HG03280 (cell line): ENCODE results near the gene ATP6V0B.

Source experiments
- ATAC-seq: cut with Tn5 transposase; IDR thresholded peaks from one replicate; pipeline ENCODE4 v1.9.1; 2021; ENCODE audit warnings: mild to moderate bottlenecking, moderate library complexity; ENCODE audit not compliant: unreplicated experiment

ATP6V0B gene

DNA sequence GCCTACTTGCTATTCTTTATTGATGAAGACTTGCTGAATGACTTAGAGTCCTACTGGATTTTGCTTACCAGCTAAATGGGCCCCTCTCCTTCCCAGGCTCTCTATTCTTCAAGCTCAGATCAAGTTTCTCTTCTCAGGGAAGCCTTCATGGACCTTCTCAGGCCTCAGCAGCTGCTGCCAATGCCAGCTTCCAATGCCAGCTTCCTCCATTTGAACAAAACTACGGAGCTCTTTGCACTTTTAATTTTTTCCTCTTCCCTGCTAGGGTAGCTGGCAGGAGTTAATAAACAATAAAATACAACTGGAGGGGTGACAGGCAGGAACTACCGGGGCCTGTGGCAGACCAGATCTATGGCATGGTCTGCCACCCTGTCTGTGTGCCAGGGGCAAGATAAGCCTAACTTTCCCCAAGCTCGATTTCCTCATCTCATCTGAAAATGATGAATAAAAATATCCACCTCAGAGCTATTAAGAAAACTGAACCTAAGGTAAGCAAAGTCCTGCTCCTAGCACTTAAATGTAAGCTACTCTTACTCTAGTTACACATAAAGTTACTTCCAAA, 29.0 kb upstream of the ATP6V0B start:
- no peak for ATAC-seq

DNA sequence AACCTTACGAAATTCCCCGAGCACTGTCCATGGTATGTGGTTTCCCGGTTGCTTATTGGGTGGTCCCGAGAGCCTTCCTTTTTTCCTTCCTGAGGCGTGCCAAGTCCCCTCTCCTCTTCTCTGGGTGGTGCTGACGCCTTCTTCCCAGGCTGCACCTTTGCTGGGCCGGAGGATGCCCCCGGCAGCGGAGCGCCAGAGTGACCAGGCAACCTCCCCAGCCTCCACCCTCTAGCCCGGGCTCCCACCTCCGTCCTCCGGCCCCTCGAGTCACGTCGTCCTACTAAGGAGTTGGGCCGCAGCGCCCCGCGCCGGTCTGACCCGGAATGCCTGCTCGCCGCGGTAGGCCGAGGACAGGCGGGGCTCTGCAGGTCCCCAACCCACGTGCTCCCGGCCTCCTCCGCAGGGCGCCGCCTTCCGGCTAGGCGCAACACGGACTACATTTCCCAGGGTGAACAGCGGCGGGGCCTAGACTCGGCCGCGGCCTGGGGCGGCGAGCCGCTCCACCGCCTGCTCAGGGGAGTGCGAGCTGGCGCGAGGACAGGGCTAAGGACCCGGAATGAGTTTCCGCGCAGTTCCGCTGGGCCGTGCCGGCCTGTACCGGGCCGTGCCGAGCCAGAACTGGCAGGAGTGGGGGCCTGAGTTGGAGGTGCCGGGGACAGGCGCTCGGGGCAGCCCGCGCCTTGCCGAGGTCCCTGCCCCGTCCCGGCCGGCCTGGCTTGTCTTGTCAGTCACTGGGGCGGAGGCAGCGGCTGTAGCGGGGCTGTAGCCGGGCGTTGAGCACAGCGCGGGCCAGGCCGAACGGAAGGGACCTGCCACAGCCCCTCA, 28.3 kb upstream of the ATP6V0B start, which contains the start of gene IPO13:
TSS of gene IPO13 (plus strand) at position 715 of the 825 bp plus-strand sequence. CDS start 651 bp downstream, outside the sequence.
- ATAC-seq, result peak; percentile 93

DNA sequence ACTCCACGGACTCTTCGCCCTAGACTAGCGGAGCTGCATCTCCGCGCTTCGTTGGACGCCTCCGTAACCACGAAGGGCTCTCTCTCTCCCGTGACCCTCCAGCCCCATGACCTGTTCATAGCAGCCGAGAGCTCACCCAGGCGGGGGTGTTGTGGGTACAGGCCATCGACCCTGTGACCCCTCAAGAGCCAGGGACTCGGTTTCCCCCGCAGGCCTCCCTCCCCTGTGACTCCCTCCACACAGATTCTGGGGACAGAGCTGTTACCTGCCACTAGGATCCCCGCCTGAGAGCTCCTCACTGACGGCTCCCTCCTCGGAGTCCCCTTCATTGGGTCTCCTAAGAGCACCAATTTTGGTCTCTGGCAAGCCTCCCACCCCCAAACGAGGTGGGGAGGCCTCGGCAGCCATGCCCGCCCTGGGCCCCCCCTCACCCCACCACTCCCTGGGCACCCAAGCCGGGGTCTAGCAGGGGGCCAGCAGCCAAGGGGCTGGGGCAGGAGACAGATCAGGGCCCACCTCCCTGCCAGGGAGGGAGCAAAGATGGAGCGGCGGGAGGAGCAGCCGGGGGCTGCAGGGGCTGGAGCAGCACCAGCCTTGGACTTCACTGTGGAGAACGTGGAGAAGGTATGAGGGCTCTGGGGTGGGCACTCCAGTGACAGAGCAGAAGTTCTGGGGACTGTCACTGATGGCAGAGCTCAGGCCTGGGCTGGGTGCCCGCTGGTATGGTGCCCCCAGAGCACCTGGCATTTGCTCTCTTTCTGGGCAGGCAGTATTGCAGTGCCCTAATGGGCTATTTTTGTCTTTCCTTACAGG, 27.5 kb upstream of the ATP6V0B start:
- no peak for ATAC-seq

DNA sequence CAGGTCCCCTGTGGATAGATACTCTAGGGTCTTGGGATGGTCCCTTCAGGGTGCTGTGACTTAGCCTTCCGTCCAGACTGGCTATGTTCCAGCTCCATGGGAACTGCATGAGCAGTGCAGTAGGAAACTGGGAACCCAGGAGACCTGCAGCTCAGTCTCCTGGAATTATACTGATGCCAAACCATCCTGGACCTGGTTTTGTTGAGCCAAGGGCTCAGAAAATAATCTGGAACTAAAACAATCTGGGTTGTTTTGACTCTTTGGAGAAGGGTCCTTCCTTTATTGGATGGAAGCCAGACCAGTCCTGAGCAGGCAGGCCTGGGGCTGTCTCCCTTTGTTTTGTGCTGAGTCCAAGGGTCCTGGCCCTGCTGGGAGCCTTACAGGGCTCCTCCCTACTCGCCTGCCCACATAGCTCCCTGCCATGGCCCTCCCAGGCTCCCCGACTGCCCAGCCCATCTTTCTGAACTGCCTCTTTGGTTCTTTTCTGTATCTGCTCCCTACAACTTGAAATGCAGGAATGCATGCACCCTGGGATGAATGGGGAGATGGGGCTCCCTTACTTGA, 26.8 kb upstream of the ATP6V0B start:
- no peak for ATAC-seq

DNA sequence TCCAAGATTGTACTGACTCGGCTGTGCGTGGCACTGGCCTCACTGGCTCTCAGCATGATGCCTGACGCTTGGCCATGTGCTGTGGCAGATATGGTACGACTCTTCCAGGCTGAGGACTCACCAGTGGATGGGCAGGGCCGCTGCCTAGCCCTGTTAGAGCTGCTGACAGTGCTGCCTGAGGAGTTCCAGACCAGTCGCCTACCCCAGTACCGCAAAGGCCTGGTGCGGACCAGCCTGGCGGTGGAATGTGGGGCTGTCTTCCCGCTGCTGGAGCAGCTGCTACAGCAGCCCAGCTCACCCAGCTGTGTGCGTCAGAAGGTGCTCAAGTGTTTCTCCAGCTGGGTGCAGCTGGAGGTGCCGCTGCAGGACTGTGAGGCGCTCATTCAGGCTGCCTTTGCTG, 25.1 kb upstream of the ATP6V0B start:
- no peak for ATAC-seq

DNA sequence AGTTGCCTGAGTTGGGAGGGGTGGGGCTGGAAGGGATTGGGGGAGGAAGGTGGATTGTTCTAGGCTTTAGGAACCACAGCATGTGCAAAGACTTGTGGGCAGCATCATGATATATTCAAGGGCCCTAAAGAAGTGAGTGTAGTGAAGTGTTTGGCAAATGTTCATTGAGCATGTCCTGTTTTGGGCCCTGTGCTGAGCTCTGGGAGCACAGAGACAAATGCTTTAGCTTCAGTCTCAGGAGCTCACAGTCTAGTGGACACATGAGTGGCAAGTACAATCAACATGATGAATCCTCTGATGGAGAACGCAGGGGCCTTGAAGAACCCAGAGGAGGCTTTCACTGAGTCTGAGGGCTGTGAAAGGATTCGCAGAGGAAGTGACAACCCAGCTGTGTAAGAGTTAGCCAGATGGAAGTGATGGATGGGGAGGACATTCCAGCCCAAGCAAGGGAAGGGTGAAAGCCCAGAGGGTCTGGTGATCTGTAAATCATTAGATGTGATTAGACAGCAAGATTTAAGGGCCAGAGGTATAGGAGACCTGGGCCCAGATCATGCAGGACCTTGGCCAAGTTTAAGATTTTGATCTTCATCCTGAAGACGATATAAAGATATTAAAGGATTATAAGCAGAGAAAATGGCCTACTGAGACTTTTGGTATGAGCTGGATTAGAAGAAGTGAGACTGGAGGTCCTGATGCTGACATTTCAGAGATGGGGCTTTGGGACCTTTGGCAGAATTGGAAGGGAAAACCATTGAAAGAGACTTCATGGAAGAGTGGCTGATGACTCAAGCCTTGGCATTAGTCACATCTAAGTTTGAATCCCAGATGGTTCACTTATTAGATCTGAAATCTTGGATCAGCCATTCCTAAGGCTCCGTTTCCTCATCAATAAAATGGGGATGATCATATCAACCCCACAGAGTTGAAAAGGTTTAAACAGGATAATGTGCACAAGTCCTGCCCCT, 23.5 kb upstream of the ATP6V0B start:
- ATAC-seq, result no peak

DNA sequence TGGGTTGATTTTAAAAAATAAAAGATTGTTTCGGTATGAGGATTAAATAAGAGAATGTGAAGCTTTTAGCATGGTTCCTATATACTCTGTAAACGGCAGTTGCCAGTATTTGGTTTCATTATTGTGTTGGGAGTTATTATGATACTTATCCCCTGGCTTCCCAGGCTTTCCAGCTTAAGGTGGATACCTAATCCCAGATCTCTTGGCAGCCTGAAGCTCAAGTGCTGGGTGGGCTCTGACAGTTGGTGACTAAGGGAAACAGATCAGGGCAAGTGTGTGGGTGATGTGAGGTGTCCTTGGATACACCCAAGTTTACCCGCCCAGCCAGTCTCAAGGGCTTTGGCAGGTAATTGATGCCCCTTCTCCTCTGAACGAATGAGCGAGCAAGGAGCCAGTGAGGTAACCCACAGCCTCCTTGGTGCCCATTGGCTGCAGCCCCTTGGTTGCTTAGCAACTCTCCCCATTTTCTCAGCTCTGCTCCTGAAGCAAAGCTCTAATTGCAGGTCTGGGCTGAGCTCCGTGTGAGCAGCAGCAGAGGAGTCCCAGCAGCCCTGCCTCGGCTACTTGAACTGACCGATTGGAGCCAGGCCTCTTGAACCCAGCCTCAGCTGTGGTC, 21.9 kb upstream of the ATP6V0B start:
- no peak for ATAC-seq

DNA sequence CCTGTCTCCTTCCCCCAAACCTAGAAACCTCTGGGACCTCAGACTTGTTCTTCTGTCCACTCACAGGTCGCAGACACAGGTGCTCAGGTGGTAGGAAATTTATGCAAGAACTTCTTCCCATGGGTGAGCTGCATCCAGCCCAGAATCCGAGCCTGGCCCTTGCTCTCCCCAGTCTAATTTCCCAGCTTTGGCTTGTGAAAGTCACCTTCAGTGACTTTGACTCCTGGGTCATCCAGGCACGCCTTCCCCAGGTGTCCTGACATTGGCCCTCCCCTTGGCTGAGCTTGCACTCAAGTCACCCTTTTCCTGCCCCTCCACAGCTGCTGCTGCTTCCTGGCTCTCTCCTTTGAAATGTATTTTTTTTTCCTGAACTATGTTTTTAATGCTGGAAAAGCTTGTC, 21.4 kb upstream of the ATP6V0B start:
- ATAC-seq, result no peak

DNA sequence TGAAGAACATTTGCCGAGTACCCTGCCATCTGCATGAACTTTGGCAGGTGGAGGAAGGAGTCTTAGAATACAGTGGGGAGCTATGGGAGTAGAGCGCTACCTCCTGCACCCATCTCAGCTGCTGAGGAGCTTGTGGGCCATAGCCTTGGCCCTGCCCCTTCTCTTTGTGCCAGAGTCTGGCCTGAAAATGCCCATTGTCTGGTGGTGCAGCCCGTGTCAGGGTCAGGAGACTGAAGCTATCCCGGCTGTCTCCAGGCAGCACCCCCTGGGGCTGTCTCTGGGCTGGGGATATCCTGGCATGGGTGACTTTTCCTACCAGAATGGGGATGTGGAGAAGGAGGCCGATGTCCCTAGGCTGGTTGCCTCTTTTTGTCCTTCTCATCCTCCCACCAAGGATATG, 20.7 kb upstream of the ATP6V0B start:
- ATAC-seq, result no peak

DNA sequence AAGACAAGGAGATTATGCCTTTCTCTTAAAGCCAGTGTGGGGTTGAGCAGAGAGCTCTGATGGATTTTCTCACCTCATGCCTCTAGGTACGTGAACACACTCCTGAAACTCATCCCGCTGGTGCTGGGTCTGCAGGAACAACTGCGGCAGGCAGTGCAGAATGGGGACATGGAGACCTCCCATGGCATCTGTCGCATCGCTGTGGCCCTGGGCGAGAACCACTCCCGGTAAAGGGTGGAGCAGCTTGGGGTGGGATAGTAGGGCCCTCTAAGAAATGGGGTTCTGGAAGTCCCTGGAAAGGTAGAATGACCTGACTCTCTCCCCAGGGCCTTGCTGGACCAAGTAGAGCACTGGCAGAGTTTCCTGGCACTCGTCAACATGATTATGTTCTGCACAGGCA, 18.5 kb upstream of the ATP6V0B start:
- no peak for ATAC-seq

DNA sequence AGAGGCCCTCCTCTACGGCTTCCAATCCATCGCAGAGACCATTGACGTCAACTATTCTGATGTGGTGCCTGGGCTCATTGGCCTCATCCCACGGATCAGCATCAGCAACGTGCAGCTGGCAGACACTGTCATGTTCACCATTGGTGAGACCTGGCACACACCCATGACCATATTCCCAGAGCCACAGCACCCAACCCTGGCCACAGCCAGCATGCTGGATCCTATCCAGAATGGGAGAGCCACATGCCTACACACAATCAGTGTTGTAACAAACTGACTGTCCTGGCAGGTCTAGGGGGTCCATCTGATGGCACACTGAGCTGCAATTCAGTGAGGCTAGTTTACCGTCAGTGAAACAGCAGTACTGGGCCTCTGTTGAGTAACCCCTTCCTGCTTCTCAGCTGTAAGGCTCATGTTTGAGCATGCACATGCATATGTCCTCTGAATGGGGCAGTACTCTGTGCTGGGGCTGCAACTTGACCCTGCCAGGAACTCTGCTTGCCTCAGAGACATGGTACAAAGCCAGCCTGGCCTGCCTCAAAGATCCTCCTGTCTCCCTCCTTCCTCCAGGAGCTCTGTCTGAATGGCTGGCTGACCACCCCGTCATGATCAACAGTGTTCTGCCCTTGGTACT, 17.2 kb upstream of the ATP6V0B start:
- ATAC-seq, result no peak

DNA sequence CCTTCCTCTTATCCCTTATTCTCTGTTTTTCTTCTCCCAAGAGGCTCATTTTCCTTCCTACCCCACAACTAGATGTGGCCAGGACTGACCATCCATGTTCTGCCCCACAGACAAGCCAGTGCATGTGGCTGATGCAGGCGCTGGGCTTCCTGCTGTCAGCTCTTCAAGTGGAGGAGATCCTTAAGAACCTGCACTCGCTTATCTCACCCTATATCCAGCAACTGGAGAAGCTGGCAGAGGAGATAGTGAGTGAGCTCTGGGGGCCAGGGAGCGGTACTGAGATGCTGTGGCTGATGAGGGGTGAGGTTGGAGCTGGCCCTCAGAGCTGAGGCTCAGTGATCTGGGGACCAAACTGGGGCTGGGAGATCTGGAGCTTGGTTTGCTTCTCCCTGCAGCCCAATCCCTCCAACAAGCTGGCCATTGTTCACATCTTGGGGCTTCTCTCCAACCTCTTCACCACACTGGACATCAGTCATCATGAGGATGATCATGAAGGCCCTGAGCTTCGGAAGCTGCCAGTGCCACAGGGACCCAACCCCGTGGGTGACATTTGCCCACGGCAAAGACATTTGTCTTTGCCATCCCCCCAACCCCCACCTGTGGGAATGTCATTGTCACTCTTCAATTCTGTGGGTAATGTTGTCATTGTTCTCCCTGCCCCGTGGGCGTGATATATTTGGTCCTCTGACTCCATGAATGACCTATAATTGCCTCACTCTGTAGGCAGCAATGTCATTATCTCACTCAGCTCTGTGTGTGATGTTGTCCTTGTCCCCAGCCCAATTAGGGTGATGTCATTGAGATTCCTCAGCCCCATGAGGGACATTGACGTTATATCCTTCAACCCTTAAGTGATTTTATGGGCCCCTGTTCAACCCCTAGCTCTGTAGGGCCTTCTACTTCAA, 16.2 kb upstream of the ATP6V0B start:
- ATAC-seq, result no peak

DNA sequence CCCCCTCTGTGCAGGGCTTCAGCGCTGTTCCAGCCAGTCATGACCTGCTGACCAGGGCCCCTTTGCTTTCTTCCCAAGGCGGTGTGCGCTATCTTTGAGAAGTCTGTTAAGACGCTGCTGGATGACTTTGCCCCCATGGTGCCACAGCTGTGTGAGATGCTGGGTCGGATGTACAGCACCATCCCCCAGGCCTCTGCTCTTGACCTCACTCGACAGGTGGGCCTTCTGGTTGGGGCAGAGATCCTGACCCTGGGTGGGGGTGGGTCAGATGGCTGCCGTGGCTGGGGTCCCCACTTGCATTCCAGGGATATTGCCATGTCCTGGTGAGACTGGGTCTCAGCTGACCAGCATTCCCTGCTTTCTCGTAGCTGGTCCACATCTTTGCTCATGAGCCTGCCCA, 14.0 kb upstream of the ATP6V0B start:
- no peak for ATAC-seq

DNA sequence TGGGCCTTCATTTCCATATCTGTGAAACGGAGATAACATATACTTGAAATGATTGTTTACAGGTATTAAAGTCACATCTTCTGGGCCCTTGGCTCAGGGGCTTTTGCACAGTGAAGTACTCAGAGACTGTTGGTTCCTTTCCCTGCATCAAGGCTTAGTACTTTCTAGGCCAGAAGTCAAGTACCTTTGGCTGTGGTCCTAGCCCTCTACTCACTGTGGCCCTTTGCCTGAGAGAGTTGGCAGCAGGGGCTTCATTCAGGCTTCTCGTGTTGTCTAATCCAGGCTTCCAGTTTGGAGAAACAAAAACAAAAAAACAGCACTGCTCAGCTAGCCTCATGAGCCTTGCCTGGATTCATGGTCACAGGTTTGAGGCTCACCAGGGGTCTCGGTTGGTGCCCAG, 13.1 kb upstream of the ATP6V0B start:
- ATAC-seq, result no peak

DNA sequence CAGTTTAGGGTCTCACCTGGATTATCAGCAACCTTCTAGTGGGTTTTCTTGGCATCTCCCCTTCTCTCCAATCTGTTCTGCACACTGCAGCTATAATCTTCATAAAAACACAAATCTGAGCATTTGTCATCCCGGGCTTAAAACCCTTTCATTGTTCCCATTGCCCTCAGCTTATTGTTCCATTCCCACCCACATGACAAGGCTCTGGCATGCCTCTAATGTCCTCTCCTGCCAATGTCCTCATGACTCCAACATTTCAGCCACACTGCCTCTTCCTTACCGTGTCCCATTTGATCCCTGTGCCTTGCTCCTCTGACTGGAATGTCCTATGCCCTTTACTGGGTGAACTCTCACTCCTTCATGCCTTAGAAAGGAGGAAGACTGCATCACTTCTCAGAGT, 12.4 kb upstream of the ATP6V0B start:
- ATAC-seq, result no peak

DNA sequence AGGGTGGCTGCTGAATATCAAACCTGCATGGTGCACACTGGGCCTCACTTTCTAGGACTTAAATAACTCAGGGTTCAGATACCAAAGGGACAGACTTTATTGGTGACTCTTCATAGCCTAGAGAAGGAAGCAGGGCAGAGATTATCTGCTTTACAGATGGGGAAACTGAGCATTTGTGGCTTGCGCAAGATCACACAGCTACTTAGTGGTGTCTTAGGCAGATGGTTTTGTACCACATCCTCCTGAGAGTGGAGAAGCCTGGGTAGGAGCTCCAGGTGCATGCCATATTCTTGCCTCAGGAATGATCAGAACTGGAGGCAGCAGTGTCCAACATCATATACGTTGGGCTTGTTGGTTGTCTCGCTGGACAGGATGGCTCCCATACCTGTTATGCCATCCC, 11.8 kb upstream of the ATP6V0B start:
- no peak for ATAC-seq

DNA sequence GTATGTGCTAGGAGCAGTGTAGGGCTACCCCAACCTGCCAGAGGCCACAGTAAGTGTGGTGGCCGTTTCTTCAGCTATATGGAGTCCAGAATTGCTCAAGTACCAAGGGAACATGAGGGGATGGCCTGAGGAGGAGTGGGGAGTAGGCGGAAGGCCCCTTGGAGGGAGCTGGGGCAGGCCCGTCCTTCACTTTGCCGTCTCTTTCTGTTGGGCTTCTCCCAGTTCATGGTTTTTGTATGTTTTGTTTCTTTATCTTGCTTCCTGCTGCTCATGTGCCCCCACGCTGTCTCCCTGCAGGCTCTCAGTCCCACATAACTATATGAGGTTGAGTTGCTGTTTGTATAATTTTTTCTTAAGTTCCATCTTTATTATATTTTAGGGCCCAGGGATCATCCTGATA, 10.9 kb upstream of the ATP6V0B start:
- ATAC-seq, result no peak

DNA sequence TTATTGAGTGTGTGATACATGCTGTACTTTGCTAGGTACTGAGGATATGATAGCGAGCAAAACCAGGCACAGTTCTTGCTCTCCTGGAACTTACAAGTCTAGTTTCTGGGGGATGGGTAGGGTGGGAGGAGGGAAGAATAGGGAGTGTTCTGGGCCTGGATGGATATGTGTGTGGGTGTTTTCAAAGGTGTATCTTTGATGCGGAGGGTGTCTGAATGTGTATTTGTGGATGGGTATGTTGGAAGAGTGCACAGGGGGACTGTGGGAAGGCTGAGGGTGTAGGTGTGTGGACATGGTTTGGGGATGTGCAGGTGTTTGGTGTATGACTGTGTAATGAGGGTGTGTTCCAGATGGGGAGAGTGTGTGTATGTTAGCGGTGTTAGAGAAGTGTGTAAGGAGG, 9.4 kb upstream of the ATP6V0B start:
- ATAC-seq, result no peak
